Measurements from ENCODE around the gene PCMT1. TPM values are rescaled to one million over a fixed set of nuclear protein-coding genes. Genes with fewer than 3 reads are reported as not detected.

Gene PCMT1
- total and polyA plus RNA-seq, 9 of the 15 experiments (the other 6 are each of a cell fraction or from before 2014, with no cell fraction given) = 217 to 541 (median 327) TPM

GRCh38 chr6:149761438-149761837 lies 11.9 kb downstream of the PCMT1 start (continued):
- no peak for TF ChIP-seq ZNF395 (CRISPR knock-in tag; IDR thresholded peaks at IDR 0.05)
- peak; percentile 94 for TF ChIP-seq MEIS2 (IDR thresholded peaks at IDR 0.05; ENCODE audit: partially characterized antibody)
- TF ChIP-seq CBX1 (IDR thresholded peaks at IDR 0.05; ENCODE audit: low read depth) = no peak
- no peak for TF ChIP-seq ETS1 (conservative IDR thresholded peaks at IDR 0.05; ENCODE audit: control insufficient read depth, low read depth, low read length)
- peak; percentile 65; the same call in 1 of the 2 replicates for TF ChIP-seq SOX6 (IDR thresholded peaks at IDR 0.05)
- no peak for TF ChIP-seq FOXM1 (IDR thresholded peaks at IDR 0.05; ENCODE audit: low read depth)
- no peak for TF ChIP-seq FOXM1 (CRISPR knock-in tag; IDR thresholded peaks at IDR 0.05; ENCODE audit: low read depth)
- 0 out of 2 replicates have a peak, but pooled peaks have one; percentile 12 for TF ChIP-seq ELF1 (tag; IDR thresholded peaks at IDR 0.05)
- TF ChIP-seq ZNF655 (CRISPR knock-in tag; IDR thresholded peaks at IDR 0.05) = no peak
- no peak for TF ChIP-seq ZNF830 (CRISPR knock-in tag; IDR thresholded peaks at IDR 0.05)
- no peak for TF ChIP-seq BCLAF1 (IDR thresholded peaks at IDR 0.05; ENCODE audit: borderline replicate concordance in 1 of 2, control insufficient read depth in 1 of 2, low read depth in 2 of 2, low read length in 1 of 2)
- TF ChIP-seq ZNF507 (tag; conservative IDR thresholded peaks at IDR 0.05) = no peak
- no peak for TF ChIP-seq CREM (IDR thresholded peaks at IDR 0.05; ENCODE audit: low read depth)
- TF ChIP-seq ZSCAN29 (IDR thresholded peaks at IDR 0.05) = no peak
- no peak for TF ChIP-seq ARNT (IDR thresholded peaks at IDR 0.05)
- no peak for TF ChIP-seq DLX4 (CRISPR knock-in tag; IDR thresholded peaks at IDR 0.05)
- TF ChIP-seq SMARCB1 (IDR thresholded peaks at IDR 0.05; ENCODE audit: insufficient read length, low read depth) = no peak
- no peak for TF ChIP-seq NCOR1 (IDR thresholded peaks at IDR 0.05)
- TF ChIP-seq, protein P1, sequence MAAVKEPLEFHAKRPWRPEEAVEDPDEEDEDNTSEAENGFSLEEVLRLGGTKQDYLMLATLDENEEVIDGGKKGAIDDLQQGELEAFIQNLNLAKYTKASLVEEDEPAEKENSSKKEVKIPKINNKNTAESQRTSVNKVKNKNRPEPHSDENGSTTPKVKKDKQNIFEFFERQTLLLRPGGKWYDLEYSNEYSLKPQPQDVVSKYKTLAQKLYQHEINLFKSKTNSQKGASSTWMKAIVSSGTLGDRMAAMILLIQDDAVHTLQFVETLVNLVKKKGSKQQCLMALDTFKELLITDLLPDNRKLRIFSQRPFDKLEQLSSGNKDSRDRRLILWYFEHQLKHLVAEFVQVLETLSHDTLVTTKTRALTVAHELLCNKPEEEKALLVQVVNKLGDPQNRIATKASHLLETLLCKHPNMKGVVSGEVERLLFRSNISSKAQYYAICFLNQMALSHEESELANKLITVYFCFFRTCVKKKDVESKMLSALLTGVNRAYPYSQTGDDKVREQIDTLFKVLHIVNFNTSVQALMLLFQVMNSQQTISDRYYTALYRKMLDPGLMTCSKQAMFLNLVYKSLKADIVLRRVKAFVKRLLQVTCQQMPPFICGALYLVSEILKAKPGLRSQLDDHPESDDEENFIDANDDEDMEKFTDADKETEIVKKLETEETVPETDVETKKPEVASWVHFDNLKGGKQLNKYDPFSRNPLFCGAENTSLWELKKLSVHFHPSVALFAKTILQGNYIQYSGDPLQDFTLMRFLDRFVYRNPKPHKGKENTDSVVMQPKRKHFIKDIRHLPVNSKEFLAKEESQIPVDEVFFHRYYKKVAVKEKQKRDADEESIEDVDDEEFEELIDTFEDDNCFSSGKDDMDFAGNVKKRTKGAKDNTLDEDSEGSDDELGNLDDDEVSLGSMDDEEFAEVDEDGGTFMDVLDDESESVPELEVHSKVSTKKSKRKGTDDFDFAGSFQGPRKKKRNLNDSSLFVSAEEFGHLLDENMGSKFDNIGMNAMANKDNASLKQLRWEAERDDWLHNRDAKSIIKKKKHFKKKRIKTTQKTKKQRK (IDR thresholded peaks at IDR 0.05; ENCODE audit: borderline replicate concordance, low read depth, low read length) = no peak
